Activated CD8-positive, alpha-beta memory T cell treated with anti-CD3 and anti-CD28 coated beads for 24 hours (primary cell): ENCODE data around the gene JOSD2.

Experiments used
- DNase-seq: peaks from one replicate; pipeline ENCODE4 v3.0.0-alpha.2; 2020

The JOSD2 gene

GRCh38 chr19:50492303-50493052 is 18.5 kb downstream of the JOSD2 start:
- DNase-seq, result peak; percentile 68

- DNase-seq, result no peak
These were observed 20.0 kb downstream of the JOSD2 start for GRCh38 chr19:50490991-50491472.

GRCh38 chr19:50490411-50490811 is 20.6 kb downstream of the JOSD2 start:
- DNase-seq, result no peak

GRCh38 chr19:50489461-50490011 is 21.5 kb downstream of the JOSD2 start:
- DNase-seq, result no peak

- DNase-seq, result no peak
These were observed 22.4 kb downstream of the JOSD2 start for GRCh38 chr19:50488389-50489194.

DNA sequence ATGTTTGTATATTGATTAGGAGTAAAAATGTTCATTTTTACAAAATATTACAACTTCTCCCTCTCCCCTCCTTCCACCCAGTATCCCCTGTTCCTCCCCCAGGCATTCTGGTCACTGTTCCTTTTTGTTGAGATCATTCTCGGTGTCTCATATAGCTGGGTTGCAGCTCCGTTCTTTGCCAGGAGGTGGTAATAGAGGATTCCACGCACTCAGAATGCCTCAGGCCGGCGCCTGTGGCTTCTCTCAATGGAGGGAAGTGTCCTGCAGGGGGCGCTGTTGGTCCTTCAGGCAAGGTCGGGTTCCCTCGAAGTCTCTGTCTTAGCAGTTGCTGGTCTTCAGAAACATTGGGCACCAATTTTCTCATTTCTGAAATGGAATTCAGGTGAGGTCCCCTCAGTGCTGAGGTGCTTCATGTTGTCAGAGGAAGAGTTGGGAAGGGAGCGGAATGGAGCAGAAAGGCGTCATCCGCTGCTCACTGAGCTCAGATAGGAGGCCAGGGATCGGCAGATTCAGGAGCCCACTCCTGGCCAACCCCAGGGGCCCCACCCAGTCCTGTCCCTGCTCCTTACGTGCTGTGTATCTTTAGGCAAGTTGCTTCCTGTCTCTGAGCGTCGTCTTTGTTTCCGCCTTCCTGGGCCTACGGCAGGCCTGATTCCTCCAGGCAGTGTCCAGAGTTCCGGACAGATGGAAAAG is 24.0 kb downstream of the JOSD2 start:
- DNase-seq, result peak; percentile 80

DNA sequence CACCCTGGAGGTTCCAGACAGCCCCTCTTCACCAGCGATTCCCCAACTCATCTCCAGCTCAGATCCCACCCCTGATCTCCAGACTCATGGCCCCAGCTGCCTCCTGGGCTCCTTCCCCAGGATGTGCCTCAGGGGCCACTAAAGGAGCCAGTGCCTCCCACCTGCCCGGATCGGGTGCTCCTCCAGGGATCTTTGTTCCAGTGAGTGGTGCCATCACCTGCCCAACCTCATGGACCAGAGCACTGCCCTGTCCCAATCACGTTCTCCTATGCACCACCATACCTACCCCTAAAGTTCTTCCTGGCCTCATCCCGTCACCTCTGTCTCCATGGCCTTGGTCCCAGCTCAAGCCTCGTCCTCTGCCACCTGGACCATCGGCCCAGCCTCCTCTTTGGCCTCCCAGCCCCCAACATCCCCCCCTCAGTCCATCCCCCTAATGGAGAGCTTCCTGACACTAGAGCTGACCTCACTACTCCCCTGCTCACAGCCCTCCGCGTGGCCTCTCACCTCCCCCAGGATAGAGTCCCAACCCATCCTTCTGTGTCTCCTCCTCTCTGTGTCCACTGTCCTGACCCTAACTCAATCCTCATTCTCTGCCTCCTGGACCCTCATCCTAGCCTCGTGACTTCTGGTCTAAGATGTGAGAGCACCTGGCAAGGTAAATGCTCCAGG is 25.6 kb downstream of the JOSD2 start:
- DNase-seq, result no peak

GRCh38 chr19:50482916-50483315 is 28.1 kb downstream of the JOSD2 start:
- DNase-seq, result no peak

DNA sequence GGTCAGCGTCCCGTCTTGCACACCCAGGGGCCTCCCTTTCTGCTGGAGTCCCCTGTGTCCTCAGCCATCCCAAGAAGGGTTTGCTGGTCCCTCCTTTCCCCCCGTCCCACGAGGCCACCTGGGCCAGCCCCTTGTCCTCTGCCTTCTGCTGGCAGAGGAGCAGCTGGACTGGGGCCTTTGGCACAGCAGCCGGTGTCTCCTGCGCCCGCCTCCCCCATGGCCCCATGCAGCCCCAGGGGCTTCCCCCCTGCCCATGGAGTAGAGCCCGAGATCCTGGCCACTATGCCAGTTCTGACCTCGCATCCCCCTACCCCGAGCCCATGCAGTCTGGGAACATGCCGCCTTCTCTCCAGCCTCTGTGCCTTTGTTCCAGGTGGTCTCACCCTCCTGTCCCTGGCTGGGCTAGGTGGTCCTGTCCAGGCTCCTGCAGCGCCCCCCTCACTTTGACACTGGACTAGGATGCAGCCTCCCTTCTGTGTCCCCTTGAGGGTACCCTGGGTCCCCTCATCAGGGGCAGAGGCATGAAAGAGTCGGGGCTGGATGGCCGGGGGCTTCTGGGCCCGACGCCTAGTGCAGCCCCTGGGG is 28.6 kb downstream of the JOSD2 start:
- DNase-seq, result no peak

GRCh38 chr19:50481351-50482149 is 29.4 kb downstream of the JOSD2 start:
- DNase-seq, result no peak

- DNase-seq, result no peak
These were observed 30.5 kb downstream of the JOSD2 start for GRCh38 chr19:50480281-50481111.

- DNase-seq, result no peak
These were observed 31.2 kb downstream of the JOSD2 start for GRCh38 chr19:50479761-50480251.

DNA sequence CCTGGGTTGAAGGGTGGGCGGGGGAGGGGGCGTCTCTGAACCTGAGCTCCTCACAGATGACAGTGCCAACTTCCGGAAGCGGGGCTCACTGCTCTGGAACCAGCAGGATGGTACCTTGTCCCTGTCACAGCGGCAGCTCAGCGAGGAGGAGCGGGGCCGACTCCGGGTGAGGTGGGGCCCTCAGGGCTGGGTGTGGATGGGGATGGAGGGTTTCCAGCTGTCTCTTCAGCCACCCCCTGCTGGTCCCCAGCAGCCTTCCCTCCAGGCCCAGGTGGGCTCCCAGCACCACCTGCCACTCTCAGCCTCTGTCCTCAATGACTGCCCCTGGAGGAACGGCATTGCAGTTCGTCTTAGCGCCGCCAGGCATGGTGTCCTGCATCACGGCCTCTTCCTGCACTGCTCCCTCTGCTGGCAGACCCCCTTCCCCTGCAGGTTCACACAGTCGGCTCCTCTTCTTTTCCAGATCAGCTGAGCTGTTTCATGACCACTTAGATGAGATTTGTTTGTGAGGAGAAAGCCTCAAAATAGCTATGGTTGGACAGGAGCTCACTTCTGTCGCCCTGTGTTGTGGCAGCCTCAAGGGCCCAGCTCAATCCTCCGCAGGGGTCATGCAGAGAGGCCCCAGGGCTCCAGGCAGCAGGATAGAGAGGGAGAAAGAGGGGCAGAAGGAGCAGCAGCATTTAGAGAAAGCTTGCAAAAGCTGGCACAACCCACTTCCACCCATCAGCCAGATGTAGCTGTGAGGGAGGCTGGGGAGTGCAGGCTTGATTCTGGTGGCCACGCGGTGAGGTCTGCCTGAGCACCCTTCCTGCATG is 31.9 kb downstream of the JOSD2 start:
- no peak for DNase-seq

- no peak for DNase-seq
These were observed 33.1 kb downstream of the JOSD2 start for GRCh38 chr19:50477751-50478515.

GRCh38 chr19:50476907-50477238 is 34.1 kb downstream of the JOSD2 start:
- no peak for DNase-seq

- DNase-seq, result peak; percentile 95
These were observed 34.6 kb downstream of the JOSD2 start, which contains the start of the genes EMC10 and GARIN5A for GRCh38 chr19:50476224-50476906. Gene EMC10 (plus strand): TSS chr19:50476507. CDS start chr19:50476545, 38 bp downstream. Gene GARIN5A (minus strand): TSS chr19:50476848. CDS start chr19:50476388, 460 bp downstream.

DNA sequence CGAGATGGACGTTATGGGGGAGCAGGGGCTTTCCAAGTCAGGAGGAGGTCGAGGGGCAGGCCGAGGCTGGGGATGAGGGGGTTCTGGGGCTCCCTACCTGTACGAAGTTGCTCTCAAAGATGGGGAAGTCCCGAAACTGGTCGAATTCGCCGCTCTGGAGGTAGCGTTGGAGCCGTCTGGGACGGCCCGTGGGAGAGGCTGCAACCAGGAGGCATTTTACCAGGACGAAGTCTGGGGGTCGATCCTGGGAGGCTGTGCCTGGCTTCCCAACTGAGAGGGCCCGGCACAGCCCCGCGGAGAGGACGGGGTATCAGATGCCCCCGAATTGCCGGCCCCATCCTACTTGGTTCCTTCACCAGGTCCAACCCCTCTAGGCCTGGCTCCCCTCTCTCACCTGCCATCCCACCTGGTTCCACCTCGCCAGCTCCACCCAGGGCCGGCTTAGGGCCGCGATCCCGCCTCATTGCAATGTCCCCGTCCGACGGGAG is 35.2 kb downstream of the JOSD2 start:
- DNase-seq, result no peak
